Sigmoid colon (tissue), 3 donors: ENCODE measurements around the gene CASP9.
A peak's percentile ranks its signal among the peaks of the same experiment; 100 is the strongest.

Experiments used
- CTCF ChIP-seq, 4 experiments: fragments of 450-650 bp in 3 of 4; fragments of 200-600 bp in 1 of 4; IDR thresholded peaks; one replicate each; pipeline ENCODE4 v1.5.1; 2016 to 2019; ENCODE audit warnings: antibody characterized with exemption in 4 of 4, mild to moderate bottlenecking in 3 of 4, moderate library complexity in 2 of 4
- POLR2A ChIP-seq, 2 donors: fragments of 450-650 bp; IDR thresholded peaks; one replicate each; pipeline ENCODE4 v1.6.1; 2016; ENCODE audit warnings: antibody characterized with exemption in 2 of 2, mild to moderate bottlenecking in 2 of 2, moderate library complexity in 2 of 2

- no peak for TF ChIP-seq CTCF (IDR thresholded peaks at IDR 0.05)
- TF ChIP-seq POLR2A (IDR thresholded peaks at IDR 0.05): peak; percentile 20 to 31
Observed at GRCh38 chr1:15524021-15524282, at the start of gene CASP9.
